NCI-H82 (cell line): ENCODE results near the gene SFMBT2.
"Not testable (repeated sequence)": the region's sequence is repeated elsewhere in the genome, so short reads cannot be mapped to it uniquely, and the experiment has no call there.

Experiments used
- DNase-seq: peaks from one replicate; lab custom pipeline; 2025; lab: John Stamatoyannopoulos, UW

SFMBT2 gene

DNA sequence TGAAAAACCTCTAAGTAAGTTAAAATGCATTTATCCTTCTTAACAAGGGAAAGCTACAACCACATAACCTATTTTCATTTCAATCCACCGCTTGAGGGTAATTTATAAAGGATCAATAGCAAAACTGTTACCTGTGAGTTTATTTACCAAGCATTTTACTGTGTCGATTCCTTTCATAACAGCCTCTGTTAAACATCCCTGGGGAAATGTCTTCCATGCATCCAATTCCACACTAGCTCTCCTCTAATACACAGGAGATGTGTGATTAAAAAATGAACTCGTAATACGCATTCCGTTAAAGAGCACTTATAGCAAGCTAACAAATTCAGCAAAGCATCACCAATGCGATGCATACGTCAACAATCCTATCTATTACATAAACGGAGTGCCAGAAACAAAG lies 185.7 kb downstream of the SFMBT2 start:
- no peak for DNase-seq

DNA sequence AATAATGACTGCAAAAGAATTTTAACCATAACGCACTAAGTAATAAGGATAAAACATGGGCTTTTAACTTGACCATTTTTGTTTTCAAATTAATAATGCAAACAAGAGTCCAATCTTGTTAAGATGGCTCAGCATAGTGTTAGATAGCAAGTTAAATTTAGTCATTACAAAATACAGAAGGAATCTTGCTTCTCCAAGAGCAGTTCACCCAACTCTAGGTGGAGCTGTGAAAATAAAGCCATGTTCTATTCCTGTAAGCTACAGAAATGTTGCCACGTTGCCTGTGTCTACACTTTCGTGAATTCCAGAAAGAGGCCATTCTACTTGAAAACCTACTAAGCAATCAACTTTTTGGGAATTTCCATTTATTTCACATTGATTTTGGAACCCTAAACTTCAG lies 191.9 kb downstream of the SFMBT2 start:
- DNase-seq = no peak

DNA sequence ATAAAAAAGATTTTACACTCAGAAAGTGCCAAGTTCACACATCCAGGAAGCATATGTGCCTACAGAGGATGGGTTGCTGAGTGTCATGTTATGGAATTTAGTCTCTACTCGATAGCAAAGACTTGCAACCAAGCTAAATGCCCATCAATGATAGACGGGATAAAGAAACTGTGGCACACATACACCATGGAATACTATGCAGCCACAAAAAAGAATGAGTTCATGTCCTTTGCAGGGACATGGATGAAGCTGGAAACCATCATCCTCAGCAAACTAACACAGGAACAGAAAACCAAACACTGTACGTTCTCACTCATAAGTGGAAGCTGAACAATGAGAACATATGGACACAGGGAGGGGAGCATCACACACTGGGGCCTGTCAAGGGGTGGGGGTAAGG lies 198.1 kb downstream of the SFMBT2 start:
- DNase-seq = not testable (repeated sequence)

DNA sequence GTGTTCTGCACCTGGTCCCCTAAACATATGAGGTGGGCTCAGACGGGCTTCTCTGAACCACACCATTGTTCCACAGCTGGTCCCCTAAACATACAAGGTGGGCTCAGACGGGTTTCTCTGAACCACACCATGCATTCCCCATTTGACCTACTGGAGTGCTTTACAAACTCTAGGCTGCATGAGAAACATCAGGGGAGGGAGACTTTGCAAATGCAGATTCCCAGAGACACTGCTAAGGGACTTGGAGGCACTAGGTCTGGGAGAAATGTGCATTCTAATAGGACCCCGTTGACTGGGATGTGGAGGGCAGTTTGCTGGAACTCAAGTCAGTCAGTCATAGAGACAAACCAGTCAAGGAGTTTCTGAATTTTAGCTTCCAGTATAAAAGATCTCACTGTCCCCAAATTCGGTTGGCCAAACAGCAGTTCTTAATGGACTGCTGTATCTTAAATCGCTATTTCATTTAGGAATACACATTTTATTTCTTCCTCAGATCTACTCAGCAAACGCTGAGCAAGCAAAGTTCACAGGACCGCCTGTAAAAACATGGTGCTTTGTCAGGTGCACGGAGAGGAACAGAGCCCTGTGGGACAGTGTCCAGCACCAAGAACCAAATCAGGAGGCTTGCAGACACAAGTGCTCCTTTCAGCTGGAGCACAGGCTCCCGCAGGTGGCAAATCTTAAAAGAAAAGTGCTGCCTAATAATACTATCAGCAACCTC lies 198.8 kb downstream of the SFMBT2 start:
- DNase-seq = no peak

DNA sequence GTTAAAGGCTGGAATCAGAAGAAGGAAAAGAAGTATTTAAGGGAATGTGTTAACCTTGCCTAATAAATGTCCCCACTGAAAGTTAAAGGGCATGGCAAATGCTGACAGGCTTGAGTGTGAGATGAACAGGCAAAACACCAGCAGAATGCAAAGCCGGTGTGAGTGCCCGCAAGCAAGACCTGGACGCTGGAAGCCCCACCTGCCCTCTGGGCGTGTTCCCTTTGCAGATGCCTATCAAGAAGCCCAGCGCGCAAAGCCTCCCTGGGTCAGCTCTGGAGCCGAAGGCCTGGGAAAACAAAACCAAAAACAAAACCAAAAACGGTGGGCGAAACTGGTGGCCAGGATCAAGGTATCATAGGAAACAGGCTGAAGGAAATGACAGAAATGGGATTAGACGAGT lies 200.3 kb downstream of the SFMBT2 start:
- no peak for DNase-seq

DNA sequence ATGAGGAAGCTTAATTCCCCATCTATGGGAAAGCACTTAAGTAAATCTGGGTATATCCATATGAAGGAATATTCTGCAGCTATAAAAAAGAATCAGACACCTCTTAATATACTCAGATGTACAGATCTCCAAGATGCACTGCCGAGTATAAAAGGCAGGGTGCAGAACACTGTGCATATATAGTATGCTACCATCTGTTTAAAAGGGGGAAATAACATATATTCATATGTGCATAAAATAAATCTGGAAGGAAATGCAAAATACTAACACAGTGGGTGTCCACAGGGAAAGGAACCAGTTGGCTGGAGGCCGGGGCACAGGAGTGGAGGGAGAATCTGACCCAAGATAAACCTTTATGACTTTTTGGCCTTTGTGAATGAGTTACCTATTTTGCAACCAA lies 201.4 kb downstream of the SFMBT2 start:
- DNase-seq = no peak

DNA sequence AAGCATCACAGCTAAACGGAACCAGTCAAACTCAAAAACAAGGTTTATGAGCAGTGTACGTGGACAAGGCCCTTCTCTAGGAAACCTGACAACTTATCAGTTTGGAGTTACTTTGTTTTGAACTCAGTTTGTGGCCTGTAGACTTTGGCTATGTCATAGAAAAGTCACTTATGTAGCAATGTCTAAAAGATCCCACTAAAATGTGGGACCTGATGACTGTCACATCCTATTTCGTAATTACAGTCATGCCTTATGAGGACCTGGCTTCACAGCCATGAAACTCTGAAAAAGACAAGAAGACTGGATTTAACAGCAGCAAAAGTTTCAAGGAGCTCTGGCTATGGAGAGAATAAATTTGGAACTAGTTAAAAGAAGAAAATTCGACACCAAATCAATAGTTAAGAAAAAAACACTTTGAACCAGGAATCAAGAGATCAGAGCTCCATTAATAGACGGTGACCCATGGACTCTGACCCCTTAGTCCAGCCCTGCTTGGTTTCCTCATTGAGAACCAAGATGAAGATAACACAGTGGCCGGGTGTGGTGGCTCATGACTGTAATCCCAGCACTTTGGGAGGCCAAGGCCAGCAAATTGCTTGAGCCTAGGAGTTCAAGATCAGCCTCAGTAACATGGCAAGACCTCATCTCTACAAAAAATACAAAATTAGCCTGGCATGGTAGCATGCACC lies 204.3 kb downstream of the SFMBT2 start:
- DNase-seq = no peak

DNA sequence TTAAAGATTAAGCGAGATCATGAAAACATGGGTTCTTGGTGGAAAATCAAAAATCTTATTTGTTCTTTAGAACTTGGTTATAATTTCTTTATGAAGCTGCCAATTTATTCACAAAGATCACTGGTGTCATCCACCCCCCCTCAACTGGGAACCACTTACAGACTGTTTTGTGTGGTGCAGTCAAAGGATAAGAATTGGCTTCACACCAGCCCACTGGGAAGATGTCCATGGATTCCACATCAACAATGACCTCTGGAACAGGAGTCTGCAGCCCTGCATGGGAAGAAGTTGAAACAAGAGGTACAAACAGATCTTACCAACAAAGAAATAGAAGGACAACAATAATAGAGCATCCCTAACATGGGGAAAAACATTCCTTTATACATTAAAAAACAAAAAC lies 205.2 kb downstream of the SFMBT2 start:
- no peak for DNase-seq

DNA sequence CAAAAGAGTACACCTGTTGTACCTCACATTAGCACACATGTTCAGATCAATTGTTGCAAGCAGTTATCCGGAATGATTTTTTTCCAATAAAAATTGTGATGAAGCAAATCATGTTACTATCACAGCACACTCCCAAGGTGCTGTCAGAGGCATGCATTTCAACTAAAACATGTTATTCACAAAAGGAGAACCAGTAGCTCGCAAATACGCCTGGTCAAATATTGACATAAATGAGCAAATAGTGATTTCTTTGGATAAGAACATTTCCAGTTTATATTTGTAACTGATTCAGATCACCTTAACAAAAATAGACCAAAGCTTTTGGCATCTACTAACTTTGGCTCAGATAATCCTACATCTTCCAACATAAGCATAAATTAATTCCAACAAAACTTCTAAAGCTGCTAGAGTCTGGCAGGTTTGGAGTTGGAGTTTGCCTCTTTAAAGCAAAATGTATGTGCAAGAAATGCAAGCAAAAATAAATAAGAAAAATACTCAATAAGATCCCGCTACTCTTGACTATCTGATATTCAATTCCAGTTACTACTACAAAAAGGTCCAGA lies 208.0 kb downstream of the SFMBT2 start:
- DNase-seq = no peak

DNA sequence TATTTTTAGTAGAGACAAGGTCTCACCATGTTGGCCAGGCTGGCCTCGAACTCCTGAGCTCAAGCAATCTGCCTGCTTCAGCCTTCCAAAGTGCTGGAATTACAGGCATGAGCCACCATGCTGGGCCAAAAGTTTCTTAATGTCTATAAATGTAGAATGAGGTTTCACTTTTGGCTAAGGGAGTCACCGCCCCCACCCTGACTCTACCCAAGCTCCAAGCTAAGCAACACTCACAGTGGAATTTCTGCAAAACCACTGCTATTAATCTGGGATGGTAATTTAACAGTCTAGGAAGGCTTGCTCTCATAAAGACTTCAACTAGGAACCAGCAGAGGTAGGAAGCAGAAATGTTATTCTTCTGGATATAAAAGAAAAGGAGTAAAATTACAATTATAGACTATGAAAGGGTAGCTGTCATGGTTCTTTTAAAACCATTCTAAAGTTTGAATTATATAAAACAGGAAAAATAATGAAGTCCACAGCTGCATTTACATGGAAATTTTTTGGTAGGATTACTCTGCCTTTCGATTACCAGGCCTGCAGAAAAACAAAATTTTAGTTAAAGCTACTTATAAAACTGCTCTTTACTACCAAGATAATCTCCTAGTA lies 211.6 kb downstream of the SFMBT2 start:
- no peak for DNase-seq

DNA sequence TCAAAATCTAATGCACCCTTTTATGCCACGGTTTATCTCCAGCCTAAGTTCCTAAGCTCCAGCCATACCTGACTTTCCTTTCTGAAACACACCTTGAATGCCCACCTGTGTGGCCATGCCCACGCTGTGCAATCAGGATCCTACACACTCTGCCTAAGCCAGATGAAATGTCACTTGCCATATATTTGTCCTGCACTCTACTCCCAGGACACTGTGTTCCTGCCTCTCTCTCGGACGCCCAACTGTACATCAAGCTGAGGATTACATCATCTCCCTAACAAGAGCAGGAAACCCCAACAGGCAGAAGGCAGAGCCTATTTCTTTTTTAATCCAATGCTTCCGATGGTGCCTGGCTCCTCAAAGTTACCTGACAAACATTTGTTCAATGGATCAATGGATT lies 214.6 kb downstream of the SFMBT2 start:
- DNase-seq = no peak

DNA sequence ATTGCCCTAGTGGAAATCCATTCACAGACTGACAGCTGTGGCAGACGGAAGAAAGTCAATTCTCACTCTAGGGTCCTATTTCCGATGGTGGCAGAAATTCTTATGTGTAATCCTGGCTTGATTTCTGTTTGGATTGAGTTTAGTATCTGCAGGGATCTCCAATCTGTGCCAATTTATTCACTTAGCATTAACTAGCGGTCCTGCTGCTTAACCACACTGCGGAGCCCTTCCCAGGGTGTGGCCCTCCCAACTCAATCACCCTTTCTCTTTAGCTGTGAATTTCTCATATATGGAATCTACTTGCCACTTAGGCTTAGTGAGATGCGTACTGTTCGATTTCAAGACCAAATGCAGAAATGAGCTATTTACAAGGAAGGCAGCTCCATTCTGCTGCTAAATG lies 215.7 kb downstream of the SFMBT2 start:
- no peak for DNase-seq

DNA sequence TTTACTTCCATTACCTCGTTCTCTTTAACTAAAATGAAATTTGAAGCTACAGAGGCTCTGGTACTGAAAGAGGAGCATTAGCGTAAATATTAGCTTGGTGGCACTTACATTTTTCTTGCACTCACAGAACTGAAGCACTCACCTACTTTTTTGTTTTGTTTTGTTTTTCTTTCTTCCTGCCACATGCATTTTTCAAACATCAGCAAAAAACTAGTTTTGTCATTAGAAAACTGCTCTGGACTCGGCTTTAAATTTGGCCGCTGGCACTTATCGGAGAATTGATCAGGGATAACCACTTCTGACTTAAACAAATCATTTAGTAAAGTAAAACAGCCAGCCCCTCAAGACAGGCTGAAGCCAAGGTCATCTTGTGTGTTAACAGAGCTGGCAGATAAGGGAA lies 216.3 kb downstream of the SFMBT2 start:
- no peak for DNase-seq

DNA sequence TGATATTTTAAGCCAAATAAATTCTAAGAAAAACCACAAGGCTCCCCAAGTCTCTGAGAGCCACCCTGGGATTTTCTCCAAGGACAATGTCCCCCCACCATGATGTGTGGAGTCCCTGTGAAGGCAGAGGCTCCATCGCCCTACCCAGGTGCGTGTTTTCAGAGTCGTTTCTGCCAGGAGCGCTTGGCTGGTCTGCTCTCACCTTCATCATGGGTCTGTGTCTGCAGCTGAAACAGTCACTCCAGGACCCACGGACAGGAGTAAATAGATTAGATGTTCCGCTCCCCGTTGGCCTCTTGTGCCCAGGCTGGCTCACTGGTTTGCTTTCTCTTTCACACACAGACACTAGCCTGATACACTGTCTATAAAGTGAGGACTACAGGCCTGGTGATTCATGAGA lies 217.5 kb downstream of the SFMBT2 start:
- DNase-seq = no peak

DNA sequence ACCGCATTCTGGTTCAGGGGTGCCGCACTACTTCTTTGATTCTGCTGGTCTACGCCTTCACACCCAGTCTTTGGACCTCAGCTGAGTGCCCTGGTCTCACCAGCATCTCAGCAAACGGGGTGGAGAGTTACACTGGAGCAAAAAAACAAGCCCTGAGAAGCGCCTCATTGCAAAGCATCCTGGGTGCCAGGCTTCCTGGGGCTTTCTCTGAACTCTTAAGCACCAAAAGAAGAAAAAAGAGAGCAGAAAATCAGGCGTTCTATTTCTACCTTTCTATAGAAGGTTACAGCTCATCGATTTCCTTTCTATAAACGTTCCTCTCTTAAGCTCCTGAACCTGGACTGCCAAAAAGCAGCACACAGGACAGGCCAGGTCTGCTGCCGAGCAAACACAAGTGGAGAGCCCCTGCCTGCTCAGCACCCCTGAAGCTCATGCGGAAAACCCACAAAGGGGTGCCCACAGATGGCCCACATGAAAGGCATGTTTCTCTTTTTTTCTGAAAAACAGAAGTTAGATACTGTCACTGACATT lies 217.9 kb downstream of the SFMBT2 start:
- DNase-seq = no peak

DNA sequence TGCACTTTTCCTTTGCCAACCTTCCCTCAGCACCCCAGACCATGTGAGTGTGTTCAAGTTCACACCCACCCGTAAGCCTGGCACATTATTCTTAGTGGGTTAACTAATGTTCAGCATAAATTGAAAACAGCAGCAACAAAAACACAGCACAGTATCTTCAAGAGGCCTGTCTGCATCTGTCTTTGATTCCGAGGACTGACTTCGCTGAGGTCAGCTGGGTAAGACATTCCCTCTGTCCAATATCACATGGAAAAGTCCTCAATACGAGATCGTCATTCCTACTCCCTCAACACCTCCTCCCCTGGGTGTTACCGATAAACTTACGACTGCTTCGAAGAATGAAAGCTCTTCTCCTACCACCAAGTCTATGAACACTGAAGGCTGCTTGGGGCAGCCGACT lies 218.8 kb downstream of the SFMBT2 start:
- DNase-seq = no peak

DNA sequence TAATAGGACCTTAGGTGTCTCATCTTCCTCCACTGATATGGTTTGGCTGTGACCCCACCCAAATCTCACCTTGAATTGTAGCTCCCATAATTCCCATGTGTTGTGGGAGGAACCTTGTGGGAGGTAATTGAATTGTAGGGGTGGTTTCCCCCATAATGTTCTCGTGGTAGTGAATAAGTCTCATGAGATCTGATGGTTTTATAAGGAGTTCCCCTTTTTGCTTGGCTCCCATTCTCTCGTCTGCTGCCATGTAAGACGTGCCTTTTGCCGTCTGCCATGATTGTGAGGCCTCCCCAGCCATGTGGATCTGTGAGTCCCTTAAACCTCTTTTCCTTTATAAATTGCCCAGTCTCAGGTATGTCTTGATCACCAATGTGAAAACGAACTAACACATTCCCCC lies 220.1 kb downstream of the SFMBT2 start:
- DNase-seq = not testable (repeated sequence)

DNA sequence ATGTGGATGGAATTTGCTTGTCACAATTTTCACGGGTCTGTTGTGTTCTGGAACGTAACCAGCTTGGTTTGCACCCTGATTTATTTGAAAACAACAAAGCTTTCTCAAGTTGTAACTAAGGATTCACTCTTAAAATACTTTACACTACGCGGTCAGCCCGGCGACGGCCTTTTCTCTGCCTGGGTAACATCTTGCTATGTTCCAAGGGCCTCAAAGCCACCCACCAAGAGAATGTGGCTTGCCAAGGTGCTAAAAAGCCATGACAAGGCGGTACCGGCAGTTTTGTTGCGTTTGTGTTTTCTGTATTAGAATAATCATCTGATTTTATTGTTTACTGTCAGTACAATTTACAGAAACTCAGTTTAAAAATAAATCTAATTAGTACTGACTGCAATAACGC lies 220.9 kb downstream of the SFMBT2 start:
- DNase-seq = no peak

DNA sequence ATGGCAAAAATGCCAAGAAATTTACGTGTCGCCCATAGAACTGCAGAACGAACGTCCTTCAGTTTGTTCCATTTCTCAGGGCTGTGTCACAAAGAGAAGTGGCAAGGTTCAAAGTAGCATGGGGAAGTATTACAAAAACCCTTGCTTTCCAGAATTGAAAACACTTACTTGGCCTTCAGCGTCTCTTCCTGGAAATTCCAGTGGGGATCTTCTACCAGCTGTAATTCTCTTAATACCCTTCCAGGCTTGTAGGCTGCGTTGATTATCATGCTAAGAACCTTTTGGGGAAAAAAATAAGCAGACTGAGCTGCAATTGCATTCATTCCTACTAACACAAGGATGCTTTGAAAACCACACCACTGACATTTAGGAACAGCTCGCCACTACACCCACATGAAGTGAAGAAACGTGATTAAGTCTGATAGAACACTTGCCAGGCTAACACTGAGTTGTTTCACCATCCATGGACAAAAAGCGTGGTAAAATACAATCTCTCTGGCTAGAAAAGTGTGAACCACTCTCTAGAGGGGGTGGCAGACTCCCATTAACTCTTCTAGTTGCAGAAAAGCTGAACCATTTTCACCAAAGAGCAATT lies 222.3 kb downstream of the SFMBT2 start:
- no peak for DNase-seq

DNA sequence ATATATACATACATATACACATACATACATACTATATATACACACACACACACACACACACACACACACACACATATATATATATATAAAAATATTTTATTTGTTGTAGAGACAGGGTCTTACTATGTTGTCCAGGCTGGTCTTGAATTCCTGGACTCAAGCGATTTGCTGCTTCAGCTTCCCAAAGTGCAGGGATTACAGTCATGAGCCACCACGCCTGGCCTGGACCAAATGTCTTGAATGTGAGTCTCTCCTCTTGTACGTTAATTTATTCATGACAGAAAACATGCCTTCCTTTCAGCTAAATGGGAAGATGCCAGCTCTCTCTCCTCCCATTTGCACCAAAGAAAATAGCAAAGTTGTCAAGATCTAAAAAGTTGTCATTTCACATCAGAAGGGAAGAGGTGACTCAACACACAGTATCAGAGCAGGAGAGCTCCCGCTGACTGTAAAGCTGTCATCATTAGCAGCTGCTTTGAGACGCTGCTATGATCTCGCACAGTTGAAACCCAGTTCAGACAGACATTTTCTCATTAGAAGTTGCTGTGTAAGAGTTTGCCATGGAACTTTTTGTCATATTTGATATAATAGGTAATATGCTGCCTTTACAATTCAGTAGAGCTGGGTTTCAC lies 224.3 kb downstream of the SFMBT2 start:
- DNase-seq = no peak

DNA sequence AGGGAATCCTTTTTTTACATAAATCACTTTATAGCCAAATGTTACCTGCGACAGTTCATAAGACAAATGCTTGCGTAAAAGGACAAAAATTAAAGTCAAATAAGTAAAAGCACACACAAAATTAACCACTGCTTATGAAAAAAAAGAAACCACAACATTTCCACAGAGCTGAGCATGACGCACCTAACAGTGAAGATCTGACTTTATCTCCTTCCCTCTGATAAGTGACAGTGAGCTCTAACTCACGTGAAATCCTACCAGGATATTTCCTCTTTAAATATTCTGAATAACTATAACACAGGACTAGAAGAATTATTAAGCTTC lies 225.5 kb downstream of the SFMBT2 start:
- no peak for DNase-seq

DNA sequence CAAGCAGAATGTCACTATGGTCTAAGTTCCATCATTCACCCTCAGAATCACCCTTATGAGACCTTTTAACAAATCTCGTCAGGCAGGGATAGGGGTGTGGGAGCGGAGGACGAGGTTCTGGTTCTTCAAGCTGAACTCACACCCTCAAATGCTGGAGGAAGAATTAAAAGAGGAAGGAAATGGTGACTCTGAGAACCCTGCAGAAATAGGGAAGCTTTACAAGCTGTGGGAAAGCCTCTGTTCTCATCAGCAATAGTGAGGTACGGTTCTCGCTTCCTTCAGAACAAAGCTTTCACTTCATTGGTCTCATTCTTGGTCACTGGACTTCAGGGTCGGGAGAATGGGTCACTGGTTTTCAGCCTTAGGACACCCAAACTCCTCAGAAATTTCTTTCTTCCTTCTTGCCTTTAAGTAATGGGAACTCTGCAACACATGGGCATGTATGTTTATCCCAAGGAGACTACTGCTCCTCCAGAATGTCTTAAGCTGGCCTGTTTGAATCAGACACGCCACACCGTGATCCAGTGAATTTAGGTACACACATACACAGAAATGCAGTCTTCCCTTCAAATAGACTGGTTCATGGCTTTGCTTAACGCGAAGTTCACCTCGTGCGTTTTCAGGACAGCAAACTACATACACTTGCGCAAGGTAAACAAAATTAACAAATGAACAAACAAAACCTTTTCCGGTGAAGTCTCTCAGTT lies 226.0 kb downstream of the SFMBT2 start:
- no peak for DNase-seq
